HG03378 (cell line): ENCODE measurements around the gene C10orf53.
"Not testable (repeated sequence)": the region's sequence is repeated elsewhere in the genome, so short reads cannot be mapped to it uniquely, and the experiment has no call there.

Experiments
- ATAC-seq: cut with Tn5 transposase; IDR thresholded peaks from one replicate; pipeline ENCODE4 v1.9.1; 2021; ENCODE audit warnings: mild to moderate bottlenecking, moderate library complexity; ENCODE audit not compliant: unreplicated experiment

C10orf53 gene

GRCh38 chr10:49686651-49687050 is 7.2 kb downstream of the C10orf53 start:
- ATAC-seq, result no peak

- no peak for ATAC-seq
These were observed 8.9 kb downstream of the C10orf53 start for GRCh38 chr10:49688261-49688846.

GRCh38 chr10:49688920-49689319 is 9.5 kb downstream of the C10orf53 start:
- no peak for ATAC-seq

GRCh38 chr10:49689882-49690510 is 10.5 kb downstream of the C10orf53 start:
- no peak for ATAC-seq

GRCh38 chr10:49690698-49691356 is 11.4 kb downstream of the C10orf53 start:
- ATAC-seq, result no peak

GRCh38 chr10:49691588-49691987 is 12.1 kb downstream of the C10orf53 start:
- ATAC-seq, result no peak

- no peak for ATAC-seq
These were observed 15.0 kb downstream of the C10orf53 start for GRCh38 chr10:49694466-49694865.

- no peak for ATAC-seq
These were observed 16.9 kb downstream of the C10orf53 start for GRCh38 chr10:49696311-49696710.

GRCh38 chr10:49698679-49699078 is 19.2 kb downstream of the C10orf53 start:
- no peak for ATAC-seq

- no peak for ATAC-seq
These were observed 20.8 kb downstream of the C10orf53 start for GRCh38 chr10:49700211-49700610.

- ATAC-seq, result no peak
These were observed 21.5 kb downstream of the C10orf53 start for GRCh38 chr10:49700997-49701396.

- ATAC-seq, result no peak
These were observed 28.1 kb downstream of the C10orf53 start for GRCh38 chr10:49707585-49707984.

GRCh38 chr10:49709934-49710333 is 30.5 kb downstream of the C10orf53 start:
- no peak for ATAC-seq

GRCh38 chr10:49710966-49711365 is 31.5 kb downstream of the C10orf53 start:
- no peak for ATAC-seq

- ATAC-seq, result no peak
These were observed 32.0 kb downstream of the C10orf53 start for GRCh38 chr10:49711481-49711880.

- no peak for ATAC-seq
These were observed 33.8 kb downstream of the C10orf53 start for GRCh38 chr10:49713266-49713665.

GRCh38 chr10:49715157-49715556 is 35.7 kb downstream of the C10orf53 start:
- not testable (repeated sequence) for ATAC-seq

GRCh38 chr10:49726593-49726992 is 47.1 kb downstream of the C10orf53 start:
- no peak for ATAC-seq

- no peak for ATAC-seq
These were observed 54.4 kb downstream of the C10orf53 start for GRCh38 chr10:49733866-49734265.

GRCh38 chr10:49734676-49735075 is 55.2 kb downstream of the C10orf53 start:
- ATAC-seq, result no peak

- ATAC-seq, result no peak
These were observed 55.7 kb downstream of the C10orf53 start for GRCh38 chr10:49735161-49735560.

- no peak for ATAC-seq
These were observed 56.6 kb downstream of the C10orf53 start for GRCh38 chr10:49735848-49736563.
